ENCODE data around the gene MYT1.

- no peak for TF ChIP-seq POLR2A (conservative IDR thresholded peaks at IDR 0.05)
- no peak for TF ChIP-seq ZNF282 (CRISPR knock-in tag; IDR thresholded peaks at IDR 0.05)
- TF ChIP-seq NR1H2 (CRISPR knock-in tag; IDR thresholded peaks at IDR 0.05) = no peak
These were observed 51.8 kb downstream of the MYT1 start for GRCh38 chr20:64216036-64216435.
